ENCODE results near the gene NAA38.

NAA38 gene

GRCh38 chr17:7809086-7809790 lies 48.1 kb downstream of the NAA38 start:
- Histone ChIP-seq H3K4me1 (ENCODE audit: low read length) (peaks cover 3% of the 10 kb centered on the region; the same call in 1 of the 2 replicates), H3K36me3 (replicated peaks; ENCODE audit: low read depth, low read length) (no peaks in the 10 kb centered on the region), H3K4me3 (ENCODE audit: low read length) (no peak overlapping the region), H3K4me2 (ENCODE audit: low read length) (no peak overlapping the region), H3K9ac (ENCODE audit: low read length) (no peak overlapping the region), H4K20me1 (ENCODE audit: insufficient read depth, low read length) (no peaks in the 10 kb centered on the region), H3K79me2 (ENCODE audit: low read length) (no peaks in the 10 kb centered on the region), H3K27me3 (ENCODE audit: low read depth, low read length) (no peaks in the 10 kb centered on the region), H3K9me3 (ENCODE audit: insufficient read depth, low read length) (no peaks in the 10 kb centered on the region), H2AFZ (ENCODE audit: low read depth, low read length) (no peak overlapping the region), H3K27ac (ENCODE audit: low read length) (no peak overlapping the region)
- no peak for TF ChIP-seq EZH2phosphoT487 (IDR thresholded peaks at IDR 0.05; ENCODE audit: low read depth)
- TF ChIP-seq CTCF (IDR thresholded peaks at IDR 0.05; ENCODE audit: low read depth, low read length): no peak

GRCh38 chr17:7807206-7807605 lies 50.2 kb downstream of the NAA38 start:
- Histone ChIP-seq H4K20me1 (ENCODE audit: insufficient read depth, low read length) (no peaks in the 10 kb centered on the region), H3K27ac (ENCODE audit: low read length) (no peak overlapping the region), H3K9me3 (ENCODE audit: insufficient read depth, low read length) (no peaks in the 10 kb centered on the region), H3K27me3 (ENCODE audit: low read depth, low read length) (no peaks in the 10 kb centered on the region), H3K4me2 (ENCODE audit: low read length) (no peak overlapping the region), H2AFZ (ENCODE audit: low read depth, low read length) (no peak overlapping the region), H3K79me2 (ENCODE audit: low read length) (no peaks in the 10 kb centered on the region), H3K36me3 (replicated peaks; ENCODE audit: low read depth, low read length) (no peaks in the 10 kb centered on the region), H3K4me3 (ENCODE audit: low read length) (no peak overlapping the region), H3K4me1 (ENCODE audit: low read length) (peaks cover 3% of the 10 kb centered on the region; the same call in 1 of the 2 replicates), H3K9ac (ENCODE audit: low read length) (no peak overlapping the region)
- no peak for TF ChIP-seq EZH2phosphoT487 (IDR thresholded peaks at IDR 0.05; ENCODE audit: low read depth)
